Kidney (tissue), 11 donors: ENCODE data around the gene SPDYE6. TPM values are rescaled to one million over a fixed set of nuclear protein-coding genes. Genes with fewer than 3 reads are reported as not detected.
"Not testable (repeated sequence)": the region's sequence is repeated elsewhere in the genome, so short reads cannot be mapped to it uniquely, and the experiment has no call there.

Source experiments
- DNase-seq, 5 donors: peaks; one replicate each; pipeline ENCODE4 v3.0.0-alpha.2; 2013 to 2020
- FAIRE-seq: peaks from 2 replicates; lab custom pipeline; 2012; peaks lifted over from hg19 to GRCh38; lab: Jason Lieb, UNC
- H3K27ac ChIP-seq, 2 donors: one replicate each; pipeline ENCODE4 v1.7.0; 2013; ENCODE audit warnings: low read depth in 2 of 2, low read length in 2 of 2, inconsistent platforms in 1 of 2
- H3K27me3 ChIP-seq: one replicate; pipeline ENCODE4 v1.7.1; 2013; ENCODE audit warnings: low read length, inconsistent platforms; ENCODE audit not compliant: control insufficient read depth, insufficient read depth
- H3K36me3 ChIP-seq, 3 donors: one replicate each; pipeline versions ENCODE4 v1.7.0 to v1.7.1; 2013; ENCODE audit warnings: low read length in 3 of 3, control low read depth in 1 of 3, inconsistent platforms in 1 of 3; ENCODE audit not compliant: insufficient read depth in 3 of 3, control insufficient read depth in 2 of 3
- H3K4me1 ChIP-seq, 3 donors: one replicate each; pipeline versions ENCODE4 v1.7.0 to v1.7.1; 2013; ENCODE audit warnings: low read length in 3 of 3, inconsistent platforms in 1 of 3, low read depth in 1 of 3; ENCODE audit not compliant: control insufficient read depth in 2 of 3, insufficient read depth in 2 of 3
- H3K4me3 ChIP-seq, 3 donors: one replicate each; pipeline versions ENCODE4 v1.7.0 to v1.8.1; 2013; ENCODE audit warnings: low read length in 3 of 3, control low read depth in 1 of 3, inconsistent platforms in 1 of 3
- H3K9ac ChIP-seq, 3 donors: one replicate each; pipeline versions ENCODE4 v1.7.0 to v1.7.1; 2013; ENCODE audit warnings: low read length in 3 of 3, control low read depth in 1 of 3, inconsistent platforms in 1 of 3
- H3K9me3 ChIP-seq, 3 donors: one replicate each; pipeline versions ENCODE4 v1.7.0 to v1.7.1; 2013; ENCODE audit warnings: low read length in 3 of 3, control low read depth in 1 of 3, inconsistent platforms in 1 of 3; ENCODE audit not compliant: control insufficient read depth in 2 of 3, insufficient read depth in 1 of 3
- intact Hi-C: fragments of 100-400 bp; cut with DNase I; formaldehyde crosslinking; loops from one replicate; pipeline ENCODE4 v1.11.1; 2022
- polyA plus RNA-seq: library from polyadenylated mRNA; stranded (reverse); fragments of 350-450 nt; fragmentation: Illumina TruSeq; extraction: RNeasy Lipid Tissue Mini Kit (QIAGEN cat#74804); gene quantifications from one replicate; pipeline ENCODE4 v1.2.3, GENCODE V29; 2014; ENCODE audit warnings: low read depth, low replicate concordance; ENCODE audit not compliant: insufficient read depth
- total RNA-seq: library from RNA; stranded (reverse); fragmentation: NEBNext Ultra II Directional; extraction: Animal tissue kit (Norgen Biotek cat#: 25700); gene quantifications from one replicate; pipeline ENCODE4 v1.2.1, GENCODE V29; 2021
- donor health status: control.
- donor health status: control.
- donor health status: DM: yes; HTN: yes; CAD: no.
- donor health status: Normal renal cell carcinoma (clear cell type).

SPDYE6 gene
- total and polyA plus RNA-seq, 2 donors from 2014 or later = not detected

GRCh38 chr7:102364394-102364886 lies 8.2 kb upstream of the SPDYE6 start:
- intact Hi-C loops, FAIRE-seq, H3K9me3 ChIP-seq, H3K36me3 ChIP-seq, H3K27me3 ChIP-seq, H3K4me1 ChIP-seq: not testable (repeated sequence)
- DNase-seq = peak in 1 of 5 donors; percentile 3
- peak overlapping the region; percentile 54 to 68 (median 66) for H3K4me3 ChIP-seq
- H3K9ac ChIP-seq = peak overlapping the region in 1 of 3 donors; percentile 40
- H3K27ac ChIP-seq = peak overlapping the region; percentile 76 to 81

- peak; percentile 97 to 99 (median 99) for DNase-seq
These were observed 7.5 kb upstream of the SPDYE6 start for GRCh38 chr7:102363549-102364393.

GRCh38 chr7:102346983-102347382 lies 9.3 kb downstream of the SPDYE6 start:
- H3K36me3 ChIP-seq, H3K4me1 ChIP-seq, H3K27me3 ChIP-seq, H3K9ac ChIP-seq, DNase-seq, FAIRE-seq, H3K27ac ChIP-seq, intact Hi-C loops, H3K4me3 ChIP-seq, H3K9me3 ChIP-seq: not testable (repeated sequence)

More at GRCh38 chr7:102363549-102364393, 7.5 kb upstream of the SPDYE6 start:
- H3K27ac ChIP-seq = peak overlapping the region; percentile 76 to 81
- H3K4me1 ChIP-seq, intact Hi-C loops, FAIRE-seq, H3K9me3 ChIP-seq, H3K27me3 ChIP-seq, H3K36me3 ChIP-seq: not testable (repeated sequence)
- H3K4me3 ChIP-seq = peak overlapping the region; percentile 54 to 68 (median 66)
- peak overlapping the region in 2 of 3 donors; percentile 30 to 40 for H3K9ac ChIP-seq

- H3K27me3 ChIP-seq, H3K4me1 ChIP-seq, H3K4me3 ChIP-seq, DNase-seq, H3K27ac ChIP-seq, H3K9ac ChIP-seq, H3K36me3 ChIP-seq, FAIRE-seq, H3K9me3 ChIP-seq, intact Hi-C loops: not testable (repeated sequence)
These were observed 15.5 kb downstream of the SPDYE6 start for GRCh38 chr7:102340599-102341368.

- FAIRE-seq, intact Hi-C loops: not testable (repeated sequence)
These were observed 18.8 kb downstream of the SPDYE6 start for GRCh38 chr7:102337420-102337819.

GRCh38 chr7:102337002-102337401 lies 19.2 kb downstream of the SPDYE6 start:
- intact Hi-C loops, FAIRE-seq, H3K36me3 ChIP-seq, H3K9ac ChIP-seq, H3K9me3 ChIP-seq, DNase-seq, H3K4me3 ChIP-seq, H3K4me1 ChIP-seq, H3K27ac ChIP-seq, H3K27me3 ChIP-seq: not testable (repeated sequence)

More at GRCh38 chr7:102337420-102337819, 18.8 kb downstream of the SPDYE6 start:
- H3K27ac ChIP-seq, H3K4me3 ChIP-seq, H3K4me1 ChIP-seq, H3K27me3 ChIP-seq, H3K9me3 ChIP-seq, H3K36me3 ChIP-seq, DNase-seq, H3K9ac ChIP-seq: not testable (repeated sequence)

GRCh38 chr7:102335574-102335973 lies 20.7 kb downstream of the SPDYE6 start:
- DNase-seq, H3K36me3 ChIP-seq, H3K27me3 ChIP-seq, H3K9me3 ChIP-seq, H3K9ac ChIP-seq, FAIRE-seq, H3K27ac ChIP-seq, H3K4me3 ChIP-seq, H3K4me1 ChIP-seq, intact Hi-C loops: not testable (repeated sequence)
